ENCODE measurements around the gene ARF1.

The ARF1 gene

DNA sequence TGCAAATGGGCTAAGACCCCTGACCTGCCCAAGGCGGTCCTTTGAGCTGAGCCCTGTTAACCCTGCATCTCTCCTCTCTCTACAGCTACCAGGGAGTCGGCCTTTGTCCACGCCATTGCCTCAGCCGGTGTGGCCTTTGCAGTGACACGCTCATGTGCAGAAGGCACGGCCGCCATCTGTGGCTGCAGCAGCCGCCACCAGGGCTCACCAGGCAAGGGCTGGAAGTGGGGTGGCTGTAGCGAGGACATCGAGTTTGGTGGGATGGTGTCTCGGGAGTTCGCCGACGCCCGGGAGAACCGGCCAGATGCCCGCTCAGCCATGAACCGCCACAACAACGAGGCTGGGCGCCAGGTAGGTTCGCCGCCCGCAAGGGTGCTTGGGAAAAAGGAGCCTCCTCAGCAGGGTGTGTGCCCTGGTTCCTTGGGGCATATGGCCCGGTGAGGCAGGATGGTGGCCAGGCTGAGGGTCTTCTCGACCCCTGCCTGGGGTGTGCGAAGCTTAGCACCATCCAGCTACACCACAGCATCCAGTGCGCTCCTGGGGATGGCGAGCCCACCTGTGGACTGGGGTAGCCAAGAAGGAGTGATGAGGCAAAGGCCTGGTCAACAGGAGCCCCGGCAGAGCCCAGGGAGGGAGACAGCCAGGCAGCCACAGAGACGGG lies 31.8 kb upstream of the ARF1 start:
- no peak for DNase-seq (ENCODE audit: low spot score)

DNA sequence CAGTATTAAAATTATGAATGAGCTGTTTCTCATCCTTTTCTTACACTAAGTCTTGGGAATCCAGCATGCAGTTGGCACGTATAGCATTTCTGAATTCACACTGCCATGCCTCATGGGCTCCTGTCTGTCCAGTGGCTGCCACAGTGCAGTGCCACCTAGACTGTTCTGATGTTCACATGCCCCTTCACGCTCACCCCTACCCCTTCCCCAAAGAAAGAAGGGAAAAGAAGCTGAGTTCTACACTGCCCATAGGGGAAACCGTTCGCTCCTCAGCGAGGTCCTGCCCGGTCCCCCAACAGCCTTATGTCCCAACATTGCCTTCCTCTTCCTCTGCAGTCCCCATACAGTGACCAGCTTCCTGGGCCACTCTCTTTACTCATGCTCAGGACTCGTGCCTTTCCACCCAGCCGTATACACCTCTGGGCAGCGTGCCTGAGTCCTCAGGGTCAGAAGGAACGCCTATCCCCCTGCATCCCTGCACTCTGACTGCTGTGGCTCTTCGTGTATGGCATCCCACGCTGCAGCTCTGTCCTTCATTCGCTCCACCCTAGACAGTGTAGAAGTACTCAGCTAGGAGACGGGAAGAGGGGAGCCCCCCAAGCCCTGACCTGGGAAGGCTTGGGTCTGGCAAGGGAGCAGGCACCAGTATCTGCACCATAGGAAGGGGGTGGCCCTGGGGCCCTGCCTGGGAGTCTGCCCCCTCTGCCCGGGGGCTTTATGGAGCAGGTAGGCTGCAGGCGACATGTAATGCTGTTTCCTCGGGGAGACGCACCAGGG lies 24.1 kb upstream of the ARF1 start:
- no peak for DNase-seq (ENCODE audit: low spot score)

- no peak for DNase-seq (ENCODE audit: low spot score)
These were observed 23.4 kb upstream of the ARF1 start for GRCh38 chr1:228058949-228059633.

- DNase-seq (ENCODE audit: low spot score) = peak; percentile 72
These were observed 22.7 kb upstream of the ARF1 start for GRCh38 chr1:228059634-228060457.

GRCh38 chr1:228060458-228061190 lies 21.9 kb upstream of the ARF1 start:
- no peak for DNase-seq (ENCODE audit: low spot score)

DNA sequence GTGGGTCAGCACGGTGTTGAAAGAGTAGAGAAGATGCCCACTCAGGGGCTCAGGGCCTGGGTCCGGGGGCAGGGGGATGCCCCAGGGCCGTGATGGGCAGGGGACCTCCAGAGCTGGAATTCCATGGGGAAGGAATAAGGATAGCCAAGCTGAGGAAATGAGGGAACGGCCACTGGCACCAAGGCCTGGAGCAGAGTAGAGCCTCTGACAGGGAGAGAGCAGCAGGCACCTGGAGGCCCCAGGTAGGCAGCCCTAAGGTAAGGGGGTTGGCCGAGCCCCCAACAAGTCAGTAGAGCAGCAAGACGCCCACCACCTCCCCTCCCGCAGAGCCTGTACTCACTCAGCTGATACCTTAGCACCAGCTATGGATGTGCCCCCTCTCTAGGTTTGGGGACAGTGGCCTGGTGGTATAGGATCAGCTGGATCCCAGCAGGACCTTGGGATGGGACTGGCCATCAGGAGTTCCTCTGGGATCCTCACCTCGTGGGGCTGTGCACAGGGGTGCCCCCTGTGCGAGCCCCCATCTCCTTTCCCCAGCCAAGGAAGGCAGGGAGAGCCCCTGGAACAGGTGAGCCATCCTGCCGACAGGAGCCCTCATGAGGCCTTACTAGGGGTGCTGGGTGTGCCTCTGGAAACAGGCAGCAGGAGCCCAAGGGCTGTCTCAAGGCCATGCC lies 21.0 kb upstream of the ARF1 start:
- DNase-seq (ENCODE audit: low spot score) = no peak

DNA sequence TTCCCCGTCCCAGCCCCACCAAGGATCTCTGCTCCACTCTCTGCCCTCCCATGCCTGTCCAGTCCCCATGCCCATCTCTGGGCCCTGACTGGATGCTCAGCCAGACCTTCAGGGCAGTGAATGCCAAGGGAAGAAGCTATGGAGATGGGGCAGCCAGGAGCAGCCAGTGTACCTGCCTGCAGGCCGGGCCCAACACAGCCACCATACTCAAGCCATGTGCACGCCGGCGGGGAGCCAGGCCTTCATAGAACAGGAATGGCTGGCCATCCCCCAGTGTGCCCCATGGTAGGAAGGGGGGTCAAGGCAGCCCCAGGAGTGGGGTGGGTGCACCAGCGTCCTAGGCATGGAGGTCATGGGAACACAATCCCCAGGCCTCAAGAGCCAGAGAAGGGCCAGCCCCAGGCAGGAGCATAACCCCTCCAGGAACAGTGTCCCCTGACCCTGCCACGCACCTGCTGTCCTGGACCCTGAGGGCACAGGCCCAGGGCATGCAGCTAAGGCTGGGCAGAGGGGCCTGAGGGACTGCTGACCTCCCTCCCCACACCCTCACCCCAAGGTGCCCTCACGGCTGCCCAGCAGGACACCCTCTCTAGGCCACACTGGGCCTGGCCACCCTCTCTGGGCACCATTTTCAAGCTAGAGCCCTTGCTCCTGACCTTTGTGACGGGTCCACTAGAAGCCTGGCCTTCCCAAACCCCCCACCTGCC lies 20.3 kb upstream of the ARF1 start:
- no peak for DNase-seq (ENCODE audit: low spot score)

GRCh38 chr1:228062812-228063211 lies 19.7 kb upstream of the ARF1 start:
- DNase-seq (ENCODE audit: low spot score) = no peak

- DNase-seq (ENCODE audit: low spot score) = no peak
These were observed 19.0 kb upstream of the ARF1 start for GRCh38 chr1:228063251-228064191.

GRCh38 chr1:228064296-228064695 lies 18.2 kb upstream of the ARF1 start:
- DNase-seq (ENCODE audit: low spot score) = no peak

DNA sequence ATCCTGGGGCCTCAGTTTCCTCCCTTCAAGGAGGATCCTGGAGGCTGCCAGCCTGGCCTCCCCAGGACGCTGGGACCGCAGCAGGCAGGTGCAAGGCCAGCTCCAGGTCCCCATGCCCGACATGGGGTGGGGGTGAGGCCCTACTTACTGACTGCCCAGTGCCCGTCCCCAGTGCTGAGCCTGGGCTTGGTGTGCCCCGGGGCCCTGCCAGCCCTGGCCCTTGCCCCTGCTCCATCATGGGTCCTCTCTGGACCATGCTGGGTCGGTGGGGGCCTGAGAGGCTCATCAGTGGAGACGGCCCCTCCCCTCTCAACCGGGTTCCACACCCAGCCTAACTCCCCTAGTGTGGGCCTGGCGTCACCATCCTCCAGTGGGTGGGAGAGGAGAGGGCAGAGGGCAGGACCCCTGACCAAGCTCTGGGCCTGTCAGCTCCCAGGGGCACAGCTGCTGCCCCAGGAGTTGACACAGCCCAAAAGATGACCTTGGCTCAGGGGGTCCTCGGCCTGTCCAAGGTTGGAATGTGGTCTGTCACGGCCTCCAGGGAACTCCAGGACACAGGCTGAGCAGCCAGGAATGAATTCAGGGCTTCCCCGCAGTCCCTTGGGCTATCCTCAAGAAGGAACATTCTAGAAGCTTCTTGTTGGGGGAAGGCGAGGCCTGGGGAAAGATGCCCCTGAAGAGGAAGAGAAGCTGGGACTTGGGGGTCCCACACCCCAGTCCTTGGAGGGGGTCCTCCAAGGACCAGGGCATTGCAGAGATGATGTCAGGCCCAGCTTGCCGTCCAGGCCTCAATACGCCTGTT lies 17.6 kb upstream of the ARF1 start:
- no peak for DNase-seq (ENCODE audit: low spot score)

DNA sequence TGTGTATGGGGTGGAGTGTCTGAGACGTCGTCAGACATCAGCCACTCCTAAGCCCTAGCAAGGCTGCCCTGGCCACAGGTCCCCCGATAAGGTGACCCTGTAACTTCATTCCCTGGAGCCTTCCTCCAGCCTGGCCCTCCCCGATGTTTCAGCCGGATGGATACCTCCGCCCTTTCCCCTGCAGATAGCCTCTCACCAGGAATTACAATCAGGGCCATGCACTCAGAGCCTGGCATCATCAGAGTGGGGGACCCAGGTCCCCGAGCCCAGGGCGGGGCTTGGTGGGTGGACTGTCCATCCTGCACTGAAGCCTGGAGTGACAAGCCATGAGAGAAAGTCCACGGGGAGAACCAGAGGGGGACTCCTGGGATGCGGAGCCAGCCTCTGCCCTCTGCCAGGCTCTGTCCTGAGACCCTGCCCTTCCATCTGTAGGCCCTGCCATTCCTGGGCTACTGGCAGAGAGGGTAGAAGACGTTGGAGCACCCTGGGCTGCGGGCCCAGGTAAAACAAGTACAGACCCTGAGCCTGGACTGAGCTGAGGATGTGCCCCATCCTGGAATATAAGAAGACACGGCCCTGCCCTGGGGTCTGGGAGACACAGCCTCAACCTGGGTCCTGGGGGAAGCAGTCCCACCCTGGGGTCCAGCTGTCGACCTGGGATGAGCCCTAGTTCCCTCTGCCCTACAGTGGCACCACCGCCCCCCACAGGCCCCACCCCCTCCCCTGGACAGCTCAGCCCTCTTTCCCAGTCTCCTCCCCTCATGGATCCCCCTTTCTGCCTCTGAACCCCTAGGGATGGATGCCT lies 16.8 kb upstream of the ARF1 start:
- no peak for DNase-seq (ENCODE audit: low spot score)

DNA sequence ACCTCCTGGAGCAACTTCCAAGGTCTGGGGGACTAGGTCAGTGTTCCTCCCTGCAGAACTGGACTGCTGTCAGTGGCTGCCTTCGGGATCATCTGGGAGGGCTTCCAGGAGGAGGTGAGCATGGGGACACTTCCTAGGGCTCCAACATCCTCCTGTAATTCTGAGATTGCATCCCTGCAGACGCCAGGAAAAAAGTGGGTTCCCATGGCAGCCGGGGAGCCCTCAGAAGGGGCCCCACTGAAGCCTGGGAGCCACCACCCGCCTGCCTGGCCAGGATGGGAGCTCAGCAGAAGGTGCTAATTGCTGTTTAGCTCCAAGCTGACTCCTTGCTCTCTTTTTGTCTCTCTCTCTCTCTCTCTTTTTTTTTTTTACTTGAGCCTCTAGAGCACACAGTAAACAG lies 16.1 kb upstream of the ARF1 start:
- DNase-seq (ENCODE audit: low spot score) = no peak

DNA sequence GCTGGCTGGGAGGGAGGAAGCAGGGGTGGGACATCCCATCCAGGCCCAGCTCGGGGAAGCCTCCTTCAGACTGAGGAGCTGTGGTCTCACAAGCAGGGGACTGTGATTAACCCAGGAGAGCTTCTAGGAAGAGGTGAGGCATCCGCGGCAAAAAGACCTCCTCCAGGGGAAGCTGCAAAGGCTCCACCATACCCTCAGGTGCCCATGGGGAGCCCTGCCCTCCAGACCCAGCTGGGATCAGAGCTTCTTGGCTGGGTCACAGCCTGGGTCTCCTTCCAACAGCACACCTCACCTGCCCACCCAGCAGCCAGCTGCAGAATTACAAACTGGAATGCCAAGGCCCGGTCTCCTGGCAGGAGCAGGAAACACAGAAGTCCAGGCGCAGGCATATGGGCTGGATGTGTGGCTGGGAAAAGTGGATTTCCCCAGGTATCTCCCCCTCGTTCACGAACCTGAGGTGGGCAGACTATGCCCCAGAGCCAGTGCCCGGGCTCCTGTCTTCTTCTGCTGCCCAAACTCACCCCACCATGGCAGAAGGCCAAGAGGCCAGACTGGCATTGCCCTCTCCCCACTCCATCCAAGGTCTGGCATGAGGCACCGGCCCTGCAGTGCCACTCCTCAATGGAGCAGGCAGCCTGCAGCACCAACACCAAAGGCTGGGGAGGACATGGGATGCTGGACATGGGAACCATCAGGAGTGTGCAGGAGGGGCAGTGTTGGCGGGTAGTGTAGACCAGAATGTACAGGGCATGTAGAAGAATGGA lies 15.4 kb upstream of the ARF1 start:
- DNase-seq (ENCODE audit: low spot score) = no peak

- no peak for DNase-seq (ENCODE audit: low spot score)
These were observed 14.1 kb upstream of the ARF1 start for GRCh38 chr1:228068359-228068758.

DNA sequence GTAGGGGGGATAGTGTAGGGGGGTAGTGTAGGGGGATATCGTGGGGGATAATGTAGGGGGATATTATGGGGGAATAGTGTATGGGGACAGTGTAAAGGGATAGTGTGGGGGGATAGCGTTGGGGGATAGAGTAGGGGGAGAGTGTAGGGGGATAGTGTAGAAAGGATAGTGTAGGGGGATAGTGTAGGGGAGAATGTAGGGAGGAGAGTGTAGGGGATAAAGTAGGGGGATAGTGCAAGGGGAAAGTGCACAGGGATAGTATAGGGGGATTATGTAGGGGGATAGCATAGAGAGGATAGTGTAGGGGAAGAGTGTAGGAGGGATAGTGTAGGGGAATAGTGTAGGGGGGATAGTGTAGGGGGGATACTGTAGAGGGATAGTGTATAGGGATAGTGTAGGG lies 12.3 kb upstream of the ARF1 start:
- no peak for DNase-seq (ENCODE audit: low spot score)

GRCh38 chr1:228070851-228071250 lies 11.7 kb upstream of the ARF1 start:
- no peak for DNase-seq (ENCODE audit: low spot score)

Measured in AG08396 (cell line).